Hematopoietic multipotent progenitor cell treated with erythropoietin and hydrocortisone succinate and interleukin-3 and kit ligand, for 4 days (in vitro differentiated cells): ENCODE data around the gene OBSL1.

Source experiments
- DNase-seq: peaks from one replicate; pipeline ENCODE4 v3.0.0-alpha.2; 2015

Gene OBSL1

DNA sequence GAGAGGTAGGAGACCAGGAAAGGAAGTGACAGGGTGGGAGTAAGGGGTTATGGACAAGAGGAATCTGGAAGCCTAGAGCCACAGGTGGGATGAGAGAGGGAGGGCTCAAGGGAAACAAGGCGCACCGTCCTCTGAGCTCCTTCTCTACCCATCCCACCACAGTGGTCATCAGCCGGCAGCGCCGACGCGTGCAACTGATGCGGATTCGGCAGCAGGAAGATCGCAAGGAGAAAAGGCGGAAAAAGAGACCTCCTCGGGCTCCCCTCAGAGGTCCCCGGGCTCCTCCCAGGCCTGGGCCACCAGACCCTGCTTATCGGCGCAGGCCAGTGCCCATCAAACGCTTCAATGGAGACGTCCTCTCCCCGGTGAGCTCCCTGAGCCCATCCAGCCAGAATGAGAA, 22.3 kb downstream of the OBSL1 start:
- no peak for DNase-seq

DNA sequence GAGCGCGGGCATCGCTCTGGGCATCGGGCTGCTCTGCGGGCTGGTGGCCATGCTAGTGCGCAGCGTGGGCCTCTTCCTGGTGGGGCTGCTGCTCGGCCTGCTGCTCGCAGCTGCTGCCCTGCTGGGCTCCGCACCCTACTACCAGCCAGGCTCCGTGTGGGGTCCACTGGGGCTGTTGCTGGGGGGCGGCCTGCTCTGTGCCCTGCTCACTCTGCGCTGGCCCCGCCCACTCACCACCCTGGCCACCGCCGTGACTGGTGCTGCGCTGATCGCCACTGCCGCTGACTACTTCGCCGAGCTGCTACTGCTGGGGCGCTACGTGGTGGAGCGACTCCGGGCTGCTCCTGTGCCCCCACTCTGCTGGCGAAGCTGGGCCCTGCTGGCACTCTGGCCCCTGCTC, 23.7 kb downstream of the OBSL1 start:
- DNase-seq: no peak

DNA sequence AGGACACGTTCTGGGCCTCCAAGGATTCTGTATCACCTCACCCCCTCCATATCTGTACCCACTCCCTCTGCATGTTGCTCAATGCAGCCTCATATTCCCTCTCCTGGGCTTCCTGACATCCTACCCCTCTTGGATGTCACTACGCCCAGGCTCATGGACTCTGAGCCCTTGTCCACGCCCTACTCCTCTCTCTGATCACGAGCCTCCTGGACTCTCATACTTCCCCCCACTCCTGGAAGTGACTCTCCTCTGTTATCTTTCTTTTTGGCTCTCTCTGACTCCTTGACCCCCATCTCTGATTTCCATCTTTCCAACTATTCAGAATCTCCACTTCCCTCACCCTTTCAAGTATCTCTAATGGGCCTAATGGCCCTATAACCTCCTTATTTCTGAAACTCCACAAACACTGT, 25.4 kb downstream of the OBSL1 start:
- DNase-seq: no peak

DNA sequence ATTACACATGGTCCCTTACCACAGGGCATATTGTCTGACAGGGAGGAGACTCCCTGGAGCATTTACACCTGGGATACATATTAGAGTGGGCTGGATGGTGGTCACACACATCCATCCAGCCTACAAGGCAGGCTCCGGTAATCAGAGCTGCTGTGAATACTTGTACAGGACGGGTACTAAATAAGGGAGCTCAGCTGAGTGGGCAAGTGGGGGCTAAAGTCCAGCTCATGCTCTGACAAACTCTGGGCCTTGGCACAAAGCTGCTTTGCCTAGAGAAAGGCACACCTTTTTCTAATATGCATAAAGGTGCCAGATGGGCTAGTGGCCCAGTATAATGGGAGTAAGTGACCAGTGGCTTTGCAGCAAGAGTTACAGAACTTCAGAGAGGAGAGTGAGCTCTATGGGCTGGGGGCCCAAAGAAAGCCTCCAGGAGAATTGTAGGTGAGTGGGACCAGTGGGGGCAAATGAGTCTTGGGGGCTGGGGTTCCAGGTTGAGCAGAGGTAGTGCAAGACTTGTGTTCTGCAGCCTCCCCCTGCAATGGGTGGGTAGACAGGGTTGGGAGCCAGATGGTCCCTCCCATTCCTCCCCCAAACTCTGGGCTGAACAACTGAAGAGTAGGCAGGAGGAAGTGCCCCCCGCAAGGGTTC, 25.9 kb downstream of the OBSL1 start:
- no peak for DNase-seq

DNA sequence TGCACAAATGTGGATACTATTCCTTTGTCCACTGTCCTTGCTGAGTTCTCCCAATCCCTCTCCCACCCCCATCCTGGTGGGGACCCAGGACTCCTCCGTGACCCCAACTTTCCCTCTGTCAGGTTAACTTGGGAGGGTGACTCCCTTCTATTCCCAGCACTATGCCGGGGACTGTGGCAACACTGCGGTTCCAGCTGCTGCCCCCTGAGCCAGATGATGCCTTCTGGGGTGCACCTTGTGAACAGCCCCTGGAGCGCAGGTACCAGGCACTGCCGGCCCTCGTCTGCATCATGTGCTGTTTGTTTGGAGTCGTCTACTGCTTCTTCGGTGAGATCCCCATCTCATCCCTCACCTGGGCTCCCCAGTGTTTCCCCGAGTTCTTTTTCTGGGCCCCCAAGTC, 26.8 kb downstream of the OBSL1 start:
- no peak for DNase-seq

DNA sequence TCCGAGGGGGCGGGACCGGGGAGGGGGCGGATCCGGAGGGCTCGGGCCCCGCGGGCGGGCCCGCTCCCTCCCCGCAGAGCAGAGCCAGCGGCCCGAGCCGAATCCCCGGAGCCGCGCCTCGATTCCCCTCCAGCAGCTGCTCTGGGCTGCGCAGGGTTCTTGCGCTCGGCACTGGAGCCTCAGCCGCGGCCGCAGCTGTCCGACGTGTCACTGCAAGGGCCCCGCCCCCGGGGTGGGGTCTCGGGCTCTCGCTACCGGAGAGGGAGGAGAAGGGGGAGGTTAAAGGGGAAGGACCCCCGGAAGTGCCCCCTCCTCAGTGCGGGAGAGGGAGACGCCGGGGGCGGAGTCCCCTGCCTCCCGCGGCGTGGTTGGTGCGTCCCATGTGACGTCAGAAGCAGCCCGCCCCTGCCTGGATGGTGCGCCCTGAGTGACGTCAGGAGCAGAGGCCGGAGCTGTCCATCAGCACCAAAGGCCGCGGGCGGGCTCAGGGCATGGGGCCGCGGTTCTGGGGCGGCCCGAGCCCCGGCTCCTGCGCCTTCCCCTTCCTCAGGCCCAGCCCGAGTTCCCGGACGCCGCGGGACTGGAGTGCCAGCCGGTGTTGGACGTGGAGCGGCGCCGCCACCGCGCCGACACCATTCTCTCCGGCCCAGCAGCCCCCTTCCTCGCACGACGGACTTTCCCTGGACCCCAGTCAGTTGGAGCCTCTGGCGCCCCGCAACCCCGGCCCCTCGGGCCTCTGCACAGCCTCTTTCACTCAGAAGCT, 27.6 kb downstream of the OBSL1 start, which contains the start of the genes CHPF and TMEM198:
TSS of gene CHPF (minus strand) at position 214 of the 763 bp plus-strand sequence. CDS start 271 bp downstream, outside the sequence.
TSS of gene TMEM198 (plus strand) at position 433 of the 763 bp plus-strand sequence. CDS start 700 bp downstream, outside the sequence.
- peak; percentile 97 for DNase-seq

DNA sequence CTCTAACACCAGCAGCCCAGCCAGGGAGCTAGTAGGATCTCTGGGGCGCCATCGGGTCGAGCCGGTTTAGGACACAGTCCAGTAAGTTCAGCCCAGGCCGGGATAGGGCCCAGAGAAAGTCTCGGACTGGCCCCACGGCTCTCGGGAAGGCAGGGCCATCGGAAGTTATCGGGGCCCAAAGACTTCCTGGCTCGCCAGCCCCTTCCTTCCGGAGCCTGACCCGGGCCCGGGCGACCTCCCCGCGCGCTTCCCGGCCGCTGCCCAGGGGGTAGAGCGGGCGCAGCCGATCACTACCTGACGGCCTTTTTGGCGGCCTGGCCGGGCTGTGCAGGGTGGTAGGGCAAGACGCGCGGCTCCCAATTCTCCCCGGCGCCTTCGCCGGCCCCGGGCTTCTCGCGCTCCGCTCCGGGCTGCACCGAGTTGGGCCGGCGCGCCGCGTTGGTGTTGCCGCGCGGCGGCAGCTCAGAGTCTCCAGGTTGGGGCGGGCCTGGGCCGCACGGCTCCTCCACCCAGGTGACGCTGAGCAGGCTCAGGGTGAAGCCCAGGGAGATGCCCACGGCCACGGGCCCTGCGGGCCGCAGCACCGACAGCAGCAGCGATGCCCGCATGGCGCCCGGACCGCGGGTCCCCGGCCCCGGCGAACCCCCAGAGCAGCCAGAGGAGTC, 28.3 kb downstream of the OBSL1 start:
- DNase-seq: peak; percentile 28

DNA sequence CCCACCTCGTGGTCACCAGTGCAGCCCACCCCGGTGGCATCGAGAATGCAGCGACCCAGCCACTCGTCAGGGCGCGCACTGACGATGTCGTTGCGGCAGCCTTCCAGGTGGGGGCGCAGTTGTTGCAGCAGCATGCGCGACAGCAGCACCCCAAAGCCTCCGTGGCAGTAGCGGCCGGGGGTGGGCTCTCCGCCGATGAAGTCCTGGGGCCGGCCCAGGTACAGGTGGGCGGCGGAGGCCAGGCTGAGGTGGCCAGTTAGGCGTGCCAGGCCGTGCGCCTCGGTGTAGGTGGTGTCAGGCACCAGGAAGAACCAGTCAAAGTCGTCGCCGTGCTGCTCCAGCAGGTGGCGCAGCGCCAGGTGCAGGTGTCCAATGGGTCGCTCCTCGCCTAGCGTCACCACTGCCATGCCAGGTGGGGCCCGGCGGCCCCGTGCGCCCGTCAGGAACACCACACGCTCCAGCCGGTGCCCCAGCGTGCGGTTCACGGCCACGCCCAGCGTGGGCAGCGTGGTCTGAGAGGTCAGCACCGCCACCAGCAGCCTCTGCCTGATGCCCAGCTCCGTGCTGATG, 29.6 kb downstream of the OBSL1 start:
- DNase-seq: peak; percentile 84

DNA sequence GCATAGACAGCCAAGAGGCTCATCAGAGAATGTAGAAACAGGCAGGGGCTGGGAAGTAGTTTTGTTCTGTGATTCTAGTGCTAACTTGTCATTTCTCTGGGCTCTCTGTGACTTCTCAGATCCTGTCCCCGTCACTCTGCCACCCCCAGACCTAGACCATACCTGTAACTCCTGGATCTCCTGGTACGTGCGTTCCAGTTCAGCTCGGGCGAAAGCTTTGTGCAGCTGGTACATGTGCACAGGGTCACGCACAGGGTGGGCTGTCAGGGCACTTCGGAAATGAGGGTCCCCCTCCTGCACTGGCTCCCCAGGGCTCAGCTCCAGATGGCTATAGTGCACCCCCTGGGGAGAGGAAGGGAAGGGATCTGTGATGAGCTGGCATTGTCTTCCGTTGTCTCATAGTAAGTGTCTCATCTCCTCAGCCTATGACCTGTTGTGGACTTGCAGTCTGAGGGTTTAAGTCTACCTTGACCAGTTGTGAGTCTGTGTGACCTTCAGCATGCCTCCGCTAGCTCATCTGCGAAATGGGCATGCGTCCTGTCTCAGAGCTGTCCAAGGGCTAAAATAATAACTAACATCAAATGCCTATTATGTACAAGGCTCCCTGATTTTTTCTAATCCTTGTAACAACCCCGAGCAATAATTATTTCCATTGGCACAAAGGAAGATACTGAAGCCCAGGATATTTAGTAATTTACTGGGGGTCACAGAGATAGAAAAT, 30.4 kb downstream of the OBSL1 start:
- no peak for DNase-seq

DNA sequence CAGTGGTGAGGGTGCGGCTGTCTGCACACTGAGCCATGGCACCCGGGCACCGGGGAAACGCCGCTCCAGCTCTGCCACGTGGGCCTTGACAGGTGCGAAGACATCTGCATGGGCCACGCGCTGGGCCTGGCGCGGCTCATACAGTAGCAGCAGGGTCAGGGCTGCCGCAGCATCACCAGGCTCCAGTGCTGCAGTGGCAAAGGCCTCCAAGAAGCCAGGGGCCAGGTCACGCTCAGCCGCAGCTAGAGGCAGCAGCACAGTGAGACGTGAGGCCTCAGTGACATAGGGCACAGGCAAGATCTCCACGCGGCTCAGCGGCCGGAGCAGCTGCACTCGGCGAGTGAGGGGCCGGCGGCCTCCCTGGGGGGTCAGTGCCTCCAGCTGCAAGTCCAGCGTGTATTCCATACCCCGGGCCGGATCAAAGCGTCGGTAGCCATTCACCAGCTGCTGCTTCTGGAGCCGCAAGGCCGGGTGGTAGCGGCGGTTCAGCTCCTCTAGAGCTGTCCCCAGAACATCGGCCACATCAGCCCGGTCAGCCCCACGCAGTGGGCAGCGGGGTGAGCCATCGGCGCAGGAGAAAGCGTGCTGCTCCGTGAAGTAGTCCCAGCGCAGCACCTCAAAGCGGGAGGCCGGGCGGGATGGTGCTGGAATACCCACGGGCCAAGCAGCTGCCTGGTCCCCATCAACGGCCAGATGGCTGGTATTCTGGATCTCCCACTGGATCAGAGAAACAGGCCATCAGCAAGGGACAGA, 31.2 kb downstream of the OBSL1 start:
- DNase-seq: no peak

DNA sequence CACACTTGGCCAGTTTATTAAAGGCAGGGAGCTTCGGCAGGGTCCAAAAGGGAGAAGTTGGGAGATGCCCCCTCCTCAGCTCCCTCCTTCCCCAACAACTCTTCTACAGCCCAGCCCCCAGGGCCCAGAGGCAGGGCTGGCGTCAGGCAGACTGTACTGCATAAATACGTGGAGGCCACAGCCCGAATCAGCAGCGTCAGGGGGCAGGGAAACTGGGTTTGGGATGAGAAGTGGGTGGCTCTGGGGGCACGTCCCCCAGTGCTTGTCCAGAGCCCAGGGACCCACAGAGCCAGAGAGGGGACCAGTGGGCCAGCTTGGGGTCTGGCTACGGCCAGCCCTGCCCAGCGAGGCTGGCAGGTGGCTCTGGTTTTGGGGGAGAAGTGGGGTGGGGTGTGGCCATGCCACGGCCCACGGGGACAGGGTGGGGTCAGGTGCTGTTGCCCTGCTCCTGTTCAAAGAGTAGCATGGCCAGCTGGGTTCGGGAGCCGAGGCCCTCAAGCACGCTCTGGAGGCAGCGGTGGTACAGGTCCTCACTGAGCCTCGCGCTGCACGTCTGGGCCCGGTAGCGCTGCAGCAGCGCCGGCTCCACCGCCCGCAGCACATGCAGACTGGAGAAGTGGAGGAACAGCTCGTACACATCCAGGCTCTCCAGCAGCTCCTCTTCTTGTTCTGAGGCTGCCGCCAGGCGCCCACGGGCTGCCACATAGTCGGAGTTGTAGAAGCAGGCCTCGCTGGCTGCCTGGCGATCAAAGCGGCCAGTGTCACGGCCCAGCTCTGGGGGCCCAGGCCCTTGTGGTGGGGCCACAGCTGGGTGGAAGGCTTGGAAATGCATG, 32.2 kb downstream of the OBSL1 start:
- no peak for DNase-seq

DNA sequence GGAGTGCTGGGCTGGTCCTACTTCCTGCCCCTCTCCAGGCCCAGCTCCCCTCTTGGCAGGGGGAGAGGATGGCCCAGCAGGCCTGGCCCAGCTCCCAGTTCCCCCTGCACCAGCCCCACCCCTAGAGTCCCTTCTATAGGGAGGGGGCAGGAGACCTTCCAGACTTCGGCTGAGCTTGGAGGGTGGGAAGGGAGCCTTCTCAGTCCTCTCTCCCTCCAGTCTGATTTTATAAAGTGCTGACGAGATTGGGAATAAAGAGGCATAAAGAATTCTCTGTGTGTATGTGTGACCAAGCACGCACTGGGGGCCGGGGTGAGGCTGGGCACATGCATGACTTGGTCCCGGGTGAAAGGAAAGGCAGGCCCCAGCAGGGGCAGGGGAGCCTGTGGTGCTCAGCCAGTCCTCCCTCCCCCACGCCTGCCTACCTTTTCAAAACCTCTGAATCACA, 32.8 kb downstream of the OBSL1 start:
- DNase-seq: no peak

DNA sequence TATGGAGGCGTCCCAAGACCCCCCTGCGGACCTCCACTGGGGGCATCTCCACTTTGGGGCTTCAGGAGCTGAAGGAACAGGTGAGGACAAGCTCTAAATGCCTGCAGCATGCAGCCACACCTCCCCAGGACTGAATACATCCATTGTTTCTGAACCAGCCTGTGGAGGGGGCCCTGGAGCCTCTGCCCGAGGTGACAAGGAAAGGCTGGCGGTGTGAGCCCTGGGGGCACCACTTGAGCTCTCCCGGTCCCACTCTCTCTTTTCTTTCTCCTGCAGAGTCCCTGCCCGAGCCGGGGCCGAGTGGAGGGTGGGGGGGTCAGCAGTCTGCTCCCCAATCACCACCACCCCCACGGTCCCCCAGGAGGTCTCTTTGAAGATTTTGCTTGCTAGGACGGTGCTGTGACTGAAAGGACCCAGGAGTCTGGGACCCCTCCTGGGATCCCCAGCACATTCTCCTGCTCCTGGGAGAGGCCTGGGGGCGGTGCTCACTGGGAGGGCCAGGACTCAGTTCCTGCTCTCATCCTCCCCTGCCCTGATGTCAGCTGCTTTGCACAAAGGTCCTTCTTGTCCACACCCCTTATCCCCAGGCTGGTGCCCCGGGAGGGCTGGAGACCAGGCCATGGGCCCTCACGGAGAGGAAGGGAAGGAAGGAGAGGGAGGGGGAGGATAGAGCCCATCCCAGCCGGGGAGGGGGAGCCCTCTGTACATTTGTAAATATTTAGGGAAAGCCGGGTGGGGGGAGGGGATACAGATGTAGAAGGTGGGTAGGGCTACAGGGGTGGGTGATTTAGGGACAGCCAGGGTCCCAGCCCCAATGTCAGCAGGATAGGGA, 33.5 kb downstream of the OBSL1 start:
- no peak for DNase-seq

DNA sequence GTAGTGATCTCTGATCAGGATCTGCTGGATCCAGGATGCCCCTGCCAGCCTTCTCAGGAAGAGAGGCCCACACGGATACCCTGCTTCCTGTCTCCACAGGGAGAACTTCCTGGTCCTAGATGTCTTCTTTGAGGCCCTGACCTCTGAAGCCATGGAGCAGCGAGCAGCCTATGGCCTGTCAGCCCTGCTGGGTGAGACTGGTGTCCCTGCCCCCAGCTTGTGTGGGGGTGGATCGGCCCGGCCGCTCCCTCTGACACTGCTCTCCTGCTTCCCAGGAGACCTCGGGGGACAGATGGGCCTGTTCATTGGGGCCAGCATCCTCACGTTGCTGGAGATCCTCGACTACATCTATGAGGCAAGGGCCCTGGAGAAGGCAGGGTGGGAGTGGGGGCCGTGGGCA, 34.4 kb downstream of the OBSL1 start:
- no peak for DNase-seq

DNA sequence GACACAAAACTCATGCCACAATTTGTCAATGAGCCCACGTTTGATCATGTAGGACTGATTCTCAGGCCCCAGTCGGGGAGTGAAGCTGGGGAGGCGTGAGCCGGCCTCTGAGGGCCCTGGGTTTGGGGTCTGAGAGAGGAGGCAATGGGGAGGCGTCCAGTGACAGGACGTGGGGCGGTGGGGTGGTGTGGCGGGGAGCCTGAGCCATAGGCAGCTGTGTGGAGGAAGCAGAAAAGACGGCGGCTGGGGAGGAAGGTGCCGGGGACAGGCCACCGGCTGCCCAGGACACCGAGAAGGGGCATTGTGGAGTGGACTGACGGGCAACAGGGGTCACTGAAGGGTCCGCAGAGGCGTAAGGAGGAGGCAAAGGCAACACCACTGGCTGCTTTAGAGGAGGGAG, 34.9 kb downstream of the OBSL1 start:
- DNase-seq: no peak

DNA sequence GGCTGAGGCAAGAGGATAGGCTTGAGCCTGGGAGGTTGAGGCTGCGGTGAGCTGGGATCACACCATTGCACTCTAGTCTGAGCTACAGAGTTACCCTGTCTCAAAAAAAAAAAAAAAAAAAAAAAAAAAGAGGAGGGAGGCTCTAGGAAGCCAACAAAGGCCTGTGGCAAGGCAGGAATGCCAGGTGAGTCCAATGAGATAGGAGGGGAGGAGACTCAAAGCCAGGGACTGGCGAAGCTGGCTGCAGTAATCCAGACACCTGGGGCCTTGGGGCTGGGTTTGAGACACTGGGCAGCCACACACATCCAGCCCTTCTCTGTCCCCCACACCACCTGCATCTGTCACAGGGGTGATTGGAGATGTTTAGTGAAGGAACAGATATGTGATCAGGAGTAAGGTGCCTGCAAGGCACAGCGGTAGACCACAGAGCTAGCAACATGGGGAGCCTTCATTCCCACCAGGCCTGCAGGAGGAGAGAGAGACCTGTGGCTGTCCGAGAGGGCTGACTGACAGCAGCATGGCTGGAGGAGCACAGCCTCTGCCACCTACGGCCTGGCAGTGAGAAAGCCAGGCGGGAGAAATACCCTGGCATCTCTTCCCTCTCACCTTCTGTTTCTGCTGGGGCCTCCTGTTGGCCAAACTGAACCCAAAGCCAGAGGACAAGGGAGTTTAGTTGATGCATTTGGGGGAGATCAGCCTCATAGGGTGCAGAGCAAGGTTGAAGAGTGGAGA, 37.2 kb downstream of the OBSL1 start:
- DNase-seq: no peak

DNA sequence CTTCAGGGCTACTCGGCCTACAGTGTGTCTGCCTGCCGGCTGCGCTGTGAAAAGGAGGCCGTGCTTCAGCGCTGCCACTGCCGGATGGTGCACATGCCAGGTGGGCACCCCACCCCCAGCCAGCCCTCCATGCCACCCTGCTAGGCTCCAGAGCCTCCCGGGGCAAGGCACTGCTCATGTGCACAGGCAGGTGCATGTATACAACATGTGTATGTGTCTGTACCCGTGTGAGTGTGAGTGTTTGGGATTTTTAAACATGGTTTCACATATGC, 39.0 kb downstream of the OBSL1 start:
- no peak for DNase-seq

DNA sequence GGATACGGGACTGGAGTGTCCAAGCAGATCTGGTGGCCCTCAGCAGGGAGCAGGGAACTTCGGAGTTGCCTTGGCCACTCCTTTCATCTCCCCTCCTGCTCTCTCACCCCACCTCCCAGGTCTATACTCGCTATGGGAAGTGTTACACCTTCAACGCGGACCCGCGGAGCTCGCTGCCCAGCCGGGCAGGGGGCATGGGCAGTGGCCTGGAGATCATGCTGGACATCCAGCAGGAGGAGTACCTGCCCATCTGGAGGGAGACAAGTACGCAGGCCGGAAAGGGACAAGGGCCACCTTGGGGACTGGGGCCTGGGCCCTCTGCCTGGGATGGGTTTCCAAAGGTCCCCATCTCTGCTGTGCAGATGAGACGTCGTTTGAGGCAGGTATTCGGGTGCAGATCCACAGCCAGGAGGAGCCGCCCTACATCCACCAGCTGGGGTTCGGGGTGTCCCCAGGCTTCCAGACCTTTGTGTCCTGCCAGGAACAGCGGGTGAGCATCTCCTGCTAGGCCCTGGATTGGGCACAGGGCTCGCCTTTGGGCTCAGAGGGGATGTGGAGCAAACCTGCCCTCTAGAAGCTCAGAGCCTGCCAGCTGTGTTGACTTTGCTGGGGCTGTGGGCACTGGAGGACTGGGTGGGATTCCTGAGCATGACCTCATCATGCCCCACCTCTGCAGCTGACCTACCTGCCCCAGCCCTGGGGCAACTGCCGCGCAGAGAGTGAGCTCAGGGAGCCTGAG, 39.5 kb downstream of the OBSL1 start:
- DNase-seq: no peak
